IMR-90 (cell line): ENCODE data around the gene NPLOC4. TPM values are rescaled to one million over a fixed set of nuclear protein-coding genes. Genes with fewer than 3 reads are reported as not detected.

Experiments
- ATAC-seq: fragments of 200-7000 bp; cut with Tn5 transposase; 2 replicates; pipeline ENCODE4 v1.9.1; 2020; ENCODE audit warnings: low read depth, mild to moderate bottlenecking, moderate library complexity
- BruUV-seq: library from RNA; stranded (reverse); fragments of 400-500 nt; replicated peaks from 2 replicates; lab custom pipeline; 2021; lab: Mats Ljungman, UMichigan
- CTCF ChIA-PET: fragments of 300-600 bp; formaldehyde crosslinking; extraction: SDS; loops from one replicate; lab custom pipeline; 2021; ENCODE audit warnings: antibody characterized with exemption; lab: Yijun Ruan, JAX
- POLR2A ChIA-PET: fragments of 300-600 bp; sonication (Branson Sonifier 250); formaldehyde crosslinking; loops from one replicate; lab custom pipeline; 2022; ENCODE audit warnings: antibody characterized with exemption; ENCODE audit not compliant: unreplicated experiment; lab: Charles Lee
- DNase-seq: peaks from one replicate; pipeline ENCODE4 v3.0.0; 2013
- H2AFZ ChIP-seq: replicated peaks from 2 replicates; pipeline ENCODE3; 2013; ENCODE audit warnings: low read length, mild to moderate bottlenecking; ENCODE audit not compliant: poor library complexity
- H2AK5ac ChIP-seq: 2 replicates; pipeline ENCODE4 v1.6.1; 2013; ENCODE audit warnings: low read depth, low read length, inconsistent platforms
- H2AK9ac ChIP-seq: replicated peaks from 2 replicates; pipeline ENCODE3; 2013; ENCODE audit warnings: mild to moderate bottlenecking, low read depth, low read length, moderate library complexity; ENCODE audit not compliant: poor library complexity
- H2BK120ac ChIP-seq: 2 replicates; pipeline ENCODE4 v1.6.1; 2013; ENCODE audit warnings: low read depth, low read length, inconsistent platforms
- H2BK15ac ChIP-seq: 3 replicates; pipeline ENCODE4 v1.6.1; 2013; ENCODE audit warnings: low read depth, low read length, inconsistent platforms
- H2BK20ac ChIP-seq: 2 replicates; pipeline ENCODE4 v1.6.1; 2013; ENCODE audit warnings: low read depth, mild to moderate bottlenecking, inconsistent platforms, low read length, moderate library complexity
- H2BK5ac ChIP-seq: 2 replicates; pipeline ENCODE4 v1.6.1; 2013; ENCODE audit warnings: mild to moderate bottlenecking, low read depth, low read length, inconsistent platforms; ENCODE audit not compliant: poor library complexity, severe bottlenecking
- H3K14ac ChIP-seq: replicated peaks from 2 replicates; pipeline ENCODE4 v1.6.1; 2013; ENCODE audit warnings: low read depth, low read length, inconsistent platforms
- H3K18ac ChIP-seq: 2 replicates; pipeline ENCODE4 v1.6.1; 2013; ENCODE audit warnings: low read depth, low read length, control low read depth
- H3K23ac ChIP-seq: 2 replicates; pipeline ENCODE4 v1.6.1; 2013; ENCODE audit warnings: low read depth, low read length, inconsistent platforms
- H3K27ac ChIP-seq: 2 replicates; pipeline ENCODE4 v1.5.1; 2013; ENCODE audit warnings: mild to moderate bottlenecking, control low read depth, low read length; ENCODE audit not compliant: insufficient read depth
- H3K27me3 ChIP-seq: 2 replicates; pipeline ENCODE4 v1.6.1; 2013; ENCODE audit warnings: low read length; ENCODE audit not compliant: control insufficient read depth, insufficient read depth
- H3K36me3 ChIP-seq: 2 replicates; pipeline ENCODE4 v1.6.1; 2013; ENCODE audit warnings: low read length, mixed read lengths; ENCODE audit not compliant: control insufficient read depth, insufficient read depth
- H3K4ac ChIP-seq: 2 replicates; pipeline ENCODE4 v1.6.1; 2013; ENCODE audit warnings: low read depth, low read length, inconsistent platforms
- H3K4me1 ChIP-seq: 2 replicates; pipeline ENCODE4 v1.6.1; 2013; ENCODE audit warnings: low read length, mixed read lengths; ENCODE audit not compliant: control insufficient read depth, insufficient read depth
- H3K4me2 ChIP-seq: 2 replicates; pipeline ENCODE4 v1.6.1; 2013; ENCODE audit warnings: low read depth, mild to moderate bottlenecking, control low read depth, low read length, moderate library complexity
- H3K4me3 ChIP-seq: 2 replicates; pipeline ENCODE4 v1.5.1; 2013; ENCODE audit warnings: low read depth, mild to moderate bottlenecking, control low read depth, low read length, moderate library complexity; ENCODE audit not compliant: insufficient read depth
- H3K56ac ChIP-seq: 2 replicates; pipeline ENCODE4 v1.6.1; 2013; ENCODE audit warnings: low read length, inconsistent platforms; ENCODE audit not compliant: insufficient read depth; ENCODE audit errors: extremely low read depth
- H3K79me1 ChIP-seq, 2 experiments: 2 replicates each; pipeline ENCODE4 v1.6.1; 2013; ENCODE audit warnings: low read length in 2 of 2, inconsistent platforms in 1 of 2, low read depth in 1 of 2
- H3K9ac ChIP-seq: 2 replicates; pipeline ENCODE4 v1.6.1; 2013; ENCODE audit warnings: low read depth, low read length, control low read depth
- H3K9me1 ChIP-seq: 2 replicates; pipeline ENCODE4 v1.6.1; 2013; ENCODE audit warnings: low read length, inconsistent platforms; ENCODE audit not compliant: insufficient read depth
- H3K9me3 ChIP-seq: 2 replicates; pipeline ENCODE4 v1.6.1; 2013; ENCODE audit warnings: low read length; ENCODE audit not compliant: control insufficient read depth, insufficient read depth
- H4K20me1 ChIP-seq: 2 replicates; pipeline ENCODE4 v1.6.1; 2013; ENCODE audit warnings: low read length, inconsistent platforms; ENCODE audit not compliant: insufficient read depth
- H4K5ac ChIP-seq: 2 replicates; pipeline ENCODE4 v1.6.1; 2013; ENCODE audit warnings: mild to moderate bottlenecking, low read depth, low read length, control low read depth
- H4K8ac ChIP-seq, 2 experiments: 2 replicates each; pipeline ENCODE4 v1.6.1; 2013; ENCODE audit warnings: low read depth in 2 of 2, low read length in 2 of 2, control low read depth in 1 of 2, inconsistent platforms in 1 of 2
- H4K91ac ChIP-seq: 2 replicates; pipeline ENCODE4 v1.6.1; 2013; ENCODE audit warnings: low read depth, low read length, inconsistent platforms; ENCODE audit not compliant: insufficient read depth
- CEBPB ChIP-seq: IDR thresholded peaks from 2 replicates; pipeline ENCODE4 v1.6.1; 2012; ENCODE audit warnings: low read depth, low read length, improper control_type of control experiment
- CHD1 ChIP-seq: IDR thresholded peaks from 2 replicates; pipeline ENCODE4 v1.6.1; 2012; ENCODE audit warnings: low read depth, low read length, improper control_type of control experiment
- FOS ChIP-seq: fragments of 150-350 bp; IDR thresholded peaks from 2 replicates; pipeline ENCODE4 v1.6.1; 2016; ENCODE audit warnings: low read depth, low read length
- MXI1 ChIP-seq: IDR thresholded peaks from 2 replicates; pipeline ENCODE4 v1.6.1; 2012; ENCODE audit warnings: low read depth, mild to moderate bottlenecking, low read length, moderate library complexity, borderline replicate concordance
- WGBS, 2 experiments: methylation state at CpG; one replicate each; pipeline versions ENCODE4 v1.1.5 to v1.1.7; 2013; ENCODE audit warnings: missing lambda C conversion rate in 2 of 2; ENCODE audit not compliant: insufficient read length in 1 of 2; ENCODE audit errors: extremely low coverage in 2 of 2; 5-methylcytosine and 5-hydroxymethylcytosine counted together
- dilution Hi-C: fragments of 300-500 bp; cut with HindIII; formaldehyde crosslinking; loops from one replicate; pipeline ENCODE4 v1.14.3; 2018; ENCODE audit warnings: low sequenced_read_pairs; ENCODE audit not compliant: unreplicated experiment
- in situ Hi-C: fragments of 300-500 bp; cut with MboI; formaldehyde crosslinking; loops from 3 replicates; pipeline ENCODE4 v1.14.3; 2019; ENCODE audit warnings: low sequenced_read_pairs, inconsistent platforms, mixed read lengths
- intact Hi-C: fragments of 100-400 bp; cut with micrococcal nuclease; formaldehyde crosslinking; loops from 2 replicates; pipeline ENCODE4 v1.10.0; 2022
- polyA plus RNA-seq, 3 experiments: library from polyadenylated mRNA; depleted of rRNA; stranded (reverse); fragments of >200 nt; gene quantifications; 2 replicates each; pipeline ENCODE4 v1.2.3, GENCODE V29; 2012; ENCODE audit warnings: low replicate concordance in 1 of 3
- total RNA-seq: library from RNA; depleted of rRNA; stranded (reverse); fragments of >200 nt; gene quantifications from 2 replicates; pipeline ENCODE4 v1.2.3, GENCODE V29; 2012

Gene NPLOC4
- total and polyA plus RNA-seq, 2 of the 4 experiments (the other 2 are of a cell fraction), result 70.4 to 78.3 TPM

DNA sequence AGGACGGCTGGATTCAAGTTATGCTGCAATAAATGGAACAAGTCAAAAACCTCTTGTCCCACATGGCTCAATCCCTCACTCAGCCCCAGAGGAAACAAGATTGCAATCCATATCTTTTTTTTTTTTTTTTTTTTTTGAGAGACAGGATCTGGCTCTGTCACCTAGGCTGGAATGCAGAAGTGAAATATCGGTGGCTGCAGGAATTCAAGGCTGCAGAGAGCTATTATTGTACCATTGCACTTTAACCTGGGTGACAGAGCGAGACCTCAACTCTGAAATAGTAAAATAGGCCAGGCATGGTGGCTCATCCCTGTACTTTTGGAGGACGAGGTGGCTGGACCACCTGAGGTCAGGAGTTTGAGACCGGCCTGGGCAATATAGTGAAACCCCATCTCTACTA, 22.1 kb upstream of the NPLOC4 start:
- H3K23ac ChIP-seq, result no peak overlapping the region
- intact Hi-C loops, result no loop called here
- no peak overlapping the region for H2BK120ac ChIP-seq
- no peak overlapping the region for H4K8ac ChIP-seq
- H3K9me1 ChIP-seq, result peaks cover 3% of the 10 kb centered on the region; the same call in 1 of the 2 replicates
- no peak overlapping the region for H2BK20ac ChIP-seq
- no peaks in the 10 kb centered on the region for H3K9me3 ChIP-seq
- dilution Hi-C loops, result no loop called here
- no peak overlapping the region for H3K14ac ChIP-seq
- H4K5ac ChIP-seq, result no peak overlapping the region
- no TSS peak for BruUV-seq
- ATAC-seq (no peak), DNase-seq (no peak)
- H3K27me3 ChIP-seq, result no peaks in the 10 kb centered on the region
- H3K36me3 ChIP-seq, result peaks cover under 1% of the 10 kb centered on the region; the same call in 1 of the 2 replicates
- H4K91ac ChIP-seq, result no peak overlapping the region
- H3K9ac ChIP-seq, result no peak overlapping the region
- no peak overlapping the region for H3K4ac ChIP-seq
- no peak overlapping the region for H3K18ac ChIP-seq
- no peak overlapping the region for H2AK9ac ChIP-seq
- no peak overlapping the region for H3K4me2 ChIP-seq
- no peak overlapping the region for H2AFZ ChIP-seq
- no peaks in the 10 kb centered on the region for H4K20me1 ChIP-seq
- peaks cover 0 to 3% of the 10 kb centered on the region in 2 experiments; a peak in 1 of 4 replicates for H3K79me1 ChIP-seq
- H3K4me1 ChIP-seq, result no peaks in the 10 kb centered on the region
- no peak overlapping the region for H2AK5ac ChIP-seq
- H3K27ac ChIP-seq, result no peak overlapping the region
- in situ Hi-C loops, result no loop called here
- CTCF ChIA-PET, result interaction anchor here (0.7 kb wide), 1 partner anchor 353 kb away, joined by 4 read pairs; no protein-coding TSS in a partner anchor
- 100% methylated on average over 1 of the region's 5 CpGs; no CpG with 5 or more reads in 1 of the 2 experiments for WGBS, 2 experiments
- no peak overlapping the region for H2BK5ac ChIP-seq
- no peak overlapping the region for H3K56ac ChIP-seq
- POLR2A ChIA-PET, result no interaction called here
- H3K4me3 ChIP-seq, result no peak overlapping the region
- TF ChIP-seq MXI1 (no peak), FOS (no peak), CEBPB (no peak), CHD1 (no peak)
- no peak overlapping the region for H2BK15ac ChIP-seq
